ENCODE measurements around the gene ZFP92.

ZFP92 gene

GRCh38 chrX:153454901-153455550 lies 43.8 kb downstream of the ZFP92 start:
- no peaks in the 10 kb centered on the region for H4K20me1 ChIP-seq (ENCODE audit: insufficient read depth, low read length)
- no peaks in the 10 kb centered on the region for H3K36me3 ChIP-seq (replicated peaks; ENCODE audit: insufficient read depth, low read length)
- no peaks in the 10 kb centered on the region for H3F3A ChIP-seq (ENCODE audit: insufficient read depth, low read length)
- no peaks in the 10 kb centered on the region for H3K27me3 ChIP-seq (replicated peaks; ENCODE audit: insufficient read depth, low read length)
- no peak overlapping the region for H3K4me3 ChIP-seq (ENCODE audit: low read length)
- H3K9me3 ChIP-seq (replicated peaks; ENCODE audit: insufficient read depth, low read length), result no peaks in the 10 kb centered on the region
- H3K79me2 ChIP-seq (ENCODE audit: low read length), result no peaks in the 10 kb centered on the region
- H3K9ac ChIP-seq (ENCODE audit: low read length), result no peak overlapping the region
- DNase-seq, result no peak
- no peak overlapping the region for H3K4me2 ChIP-seq (ENCODE audit: low read depth, low read length)
- H2AFZ ChIP-seq (ENCODE audit: low read length), result no peak overlapping the region
- no peak overlapping the region for H3K27ac ChIP-seq (ENCODE audit: low read length)
- H3K9me2 ChIP-seq (replicated peaks; ENCODE audit: insufficient read depth, low read length), result no peaks in the 10 kb centered on the region
- TF ChIP-seq CTCF (IDR thresholded peaks at IDR 0.05; ENCODE audit: low read length) (no peak), EZH2phosphoT487 (IDR thresholded peaks at IDR 0.05; ENCODE audit: low read length) (no peak), EZH2 (optimal IDR thresholded peaks at IDR 0.05; ENCODE audit: low read depth, low read length) (no peak)
- H3K4me1 ChIP-seq (ENCODE audit: low read length), result no peaks in the 10 kb centered on the region

DNA sequence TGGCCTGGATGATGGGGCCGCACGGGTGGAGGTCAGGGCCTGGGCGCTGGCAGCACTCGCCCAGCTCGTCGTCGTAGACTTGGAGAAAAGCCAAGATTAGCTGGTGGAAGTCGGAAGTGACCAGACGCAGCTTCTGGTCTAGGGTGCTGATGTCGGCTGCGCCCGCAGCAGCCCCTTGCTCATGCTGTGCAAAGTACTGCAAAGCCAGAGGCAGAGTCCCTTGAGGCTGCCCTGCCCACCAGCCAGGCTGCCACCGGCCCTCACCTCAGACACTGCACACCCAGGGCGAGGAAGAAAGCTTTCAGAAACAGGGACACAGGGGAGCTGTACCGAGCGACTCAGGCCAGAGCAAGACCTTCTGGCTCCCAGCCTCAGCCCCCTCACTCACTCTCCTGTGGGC lies 44.3 kb downstream of the ZFP92 start:
- TF ChIP-seq CTCF (IDR thresholded peaks at IDR 0.05; ENCODE audit: low read length) (no peak), EZH2 (optimal IDR thresholded peaks at IDR 0.05; ENCODE audit: low read depth, low read length) (no peak), EZH2phosphoT487 (IDR thresholded peaks at IDR 0.05; ENCODE audit: low read length) (no peak)
- no peaks in the 10 kb centered on the region for H3K79me2 ChIP-seq (ENCODE audit: low read length)
- H3K27me3 ChIP-seq (replicated peaks; ENCODE audit: insufficient read depth, low read length), result no peaks in the 10 kb centered on the region
- no peak overlapping the region for H3K4me2 ChIP-seq (ENCODE audit: low read depth, low read length)
- no peak overlapping the region for H3K9ac ChIP-seq (ENCODE audit: low read length)
- H3K9me3 ChIP-seq (replicated peaks; ENCODE audit: insufficient read depth, low read length), result no peaks in the 10 kb centered on the region
- no peaks in the 10 kb centered on the region for H3K36me3 ChIP-seq (replicated peaks; ENCODE audit: insufficient read depth, low read length)
- H3K4me3 ChIP-seq (ENCODE audit: low read length), result no peak overlapping the region
- H2AFZ ChIP-seq (ENCODE audit: low read length), result no peak overlapping the region
- DNase-seq, result no peak
- H3K4me1 ChIP-seq (ENCODE audit: low read length), result no peaks in the 10 kb centered on the region
- H3K27ac ChIP-seq (ENCODE audit: low read length), result no peak overlapping the region
- H4K20me1 ChIP-seq (ENCODE audit: insufficient read depth, low read length), result no peaks in the 10 kb centered on the region
- no peaks in the 10 kb centered on the region for H3F3A ChIP-seq (ENCODE audit: insufficient read depth, low read length)
- no peaks in the 10 kb centered on the region for H3K9me2 ChIP-seq (replicated peaks; ENCODE audit: insufficient read depth, low read length)

GRCh38 chrX:153456161-153456560 lies 44.9 kb downstream of the ZFP92 start:
- Histone ChIP-seq H3K27me3 (replicated peaks; ENCODE audit: insufficient read depth, low read length) (no peaks in the 10 kb centered on the region), H4K20me1 (ENCODE audit: insufficient read depth, low read length) (no peaks in the 10 kb centered on the region)
- no peak for DNase-seq

DNA sequence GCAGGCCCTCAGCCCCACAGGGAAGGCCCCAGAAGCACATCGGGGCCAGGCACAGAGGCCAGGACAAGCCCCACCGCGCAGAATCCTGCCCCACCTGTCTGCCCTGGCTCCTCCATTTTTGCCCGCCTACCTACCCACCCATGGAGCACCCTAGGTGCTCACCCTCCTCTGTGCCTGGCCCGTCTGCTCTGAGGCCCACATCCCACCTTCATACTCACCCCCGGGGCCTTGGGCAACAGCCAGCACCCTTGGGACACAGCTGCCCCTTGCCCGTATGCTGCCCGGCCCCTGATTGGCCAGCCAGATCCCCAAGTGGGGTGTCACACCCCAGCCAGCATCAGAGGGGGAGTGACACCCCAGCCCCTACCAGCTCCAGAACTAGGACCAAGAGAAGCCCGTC lies 45.4 kb downstream of the ZFP92 start:
- H3K9me3 ChIP-seq (replicated peaks; ENCODE audit: insufficient read depth, low read length), result no peaks in the 10 kb centered on the region
- no peaks in the 10 kb centered on the region for H3K36me3 ChIP-seq (replicated peaks; ENCODE audit: insufficient read depth, low read length)
- H3K9me2 ChIP-seq (replicated peaks; ENCODE audit: insufficient read depth, low read length), result no peaks in the 10 kb centered on the region
- H3K4me3 ChIP-seq (ENCODE audit: low read length), result no peak overlapping the region
- DNase-seq, result no peak
- no peaks in the 10 kb centered on the region for H3K79me2 ChIP-seq (ENCODE audit: low read length)
- H4K20me1 ChIP-seq (ENCODE audit: insufficient read depth, low read length), result no peaks in the 10 kb centered on the region
- TF ChIP-seq EZH2phosphoT487 (IDR thresholded peaks at IDR 0.05; ENCODE audit: low read length), result no peak
- TF ChIP-seq EZH2 (optimal IDR thresholded peaks at IDR 0.05; ENCODE audit: low read depth, low read length), result no peak
- no peak for TF ChIP-seq CTCF (IDR thresholded peaks at IDR 0.05; ENCODE audit: low read length)
- H3K27me3 ChIP-seq (replicated peaks; ENCODE audit: insufficient read depth, low read length), result no peaks in the 10 kb centered on the region
- H3K27ac ChIP-seq (ENCODE audit: low read length), result no peak overlapping the region
- H3K9ac ChIP-seq (ENCODE audit: low read length), result no peak overlapping the region
- H3K4me1 ChIP-seq (ENCODE audit: low read length), result no peaks in the 10 kb centered on the region
- H2AFZ ChIP-seq (ENCODE audit: low read length), result no peak overlapping the region
- no peaks in the 10 kb centered on the region for H3F3A ChIP-seq (ENCODE audit: insufficient read depth, low read length)
- no peak overlapping the region for H3K4me2 ChIP-seq (ENCODE audit: low read depth, low read length)

More at GRCh38 chrX:153456161-153456560, 44.9 kb downstream of the ZFP92 start:
- Histone ChIP-seq H3K9ac (ENCODE audit: low read length) (no peak overlapping the region), H3K27ac (ENCODE audit: low read length) (no peak overlapping the region), H3K4me3 (ENCODE audit: low read length) (no peak overlapping the region), H3K4me2 (ENCODE audit: low read depth, low read length) (no peak overlapping the region), H3K9me3 (replicated peaks; ENCODE audit: insufficient read depth, low read length) (no peaks in the 10 kb centered on the region), H2AFZ (ENCODE audit: low read length) (no peak overlapping the region), H3K79me2 (ENCODE audit: low read length) (no peaks in the 10 kb centered on the region), H3K4me1 (ENCODE audit: low read length) (no peaks in the 10 kb centered on the region), H3K9me2 (replicated peaks; ENCODE audit: insufficient read depth, low read length) (no peaks in the 10 kb centered on the region), H3F3A (ENCODE audit: insufficient read depth, low read length) (no peaks in the 10 kb centered on the region), H3K36me3 (replicated peaks; ENCODE audit: insufficient read depth, low read length) (no peaks in the 10 kb centered on the region)
- no peak for TF ChIP-seq EZH2phosphoT487 (IDR thresholded peaks at IDR 0.05; ENCODE audit: low read length)
- no peak for TF ChIP-seq EZH2 (optimal IDR thresholded peaks at IDR 0.05; ENCODE audit: low read depth, low read length)

All from MM.1S (cell line).